H9 (cell line): ENCODE results near the gene FAM184A. TPM values are rescaled to one million over a fixed set of nuclear protein-coding genes. Genes with fewer than 3 reads are reported as not detected.

Source experiments
- DNase-seq: peaks from one replicate; pipeline ENCODE4 v3.0.0-alpha.2; 2017
- H2AFZ ChIP-seq: one replicate; pipeline ENCODE4 v1.6.1; 2013; ENCODE audit warnings: mild to moderate bottlenecking, low read length, control low read depth, moderate library complexity
- H2AK5ac ChIP-seq: 2 replicates; pipeline ENCODE4 v1.6.1; 2013; ENCODE audit warnings: low read length, control low read depth, mixed read lengths; ENCODE audit not compliant: insufficient read length
- H2BK120ac ChIP-seq: one replicate; pipeline ENCODE4 v1.6.1; 2013; ENCODE audit warnings: low read depth, mild to moderate bottlenecking, low read length, control low read depth, inconsistent platforms; ENCODE audit not compliant: poor library complexity, severe bottlenecking
- H2BK12ac ChIP-seq: 2 replicates; pipeline ENCODE4 v1.6.1; 2013; ENCODE audit warnings: low read length, control low read depth, mixed read lengths, low read depth; ENCODE audit not compliant: insufficient read length
- H2BK15ac ChIP-seq: 2 replicates; pipeline ENCODE4 v1.6.1; 2013; ENCODE audit warnings: low read depth, low read length, control low read depth
- H2BK20ac ChIP-seq: one replicate; pipeline ENCODE4 v1.6.1; 2013; ENCODE audit warnings: low read depth, mild to moderate bottlenecking, low read length, control low read depth, inconsistent platforms; ENCODE audit not compliant: poor library complexity, severe bottlenecking
- H2BK5ac ChIP-seq: 2 replicates; pipeline ENCODE4 v1.6.1; 2013; ENCODE audit warnings: low read length, control low read depth, mixed read lengths; ENCODE audit not compliant: insufficient read length
- H3K14ac ChIP-seq: 2 replicates; pipeline ENCODE4 v1.6.1; 2013; ENCODE audit warnings: low read length, control low read depth; ENCODE audit not compliant: insufficient read depth
- H3K18ac ChIP-seq: 2 replicates; pipeline ENCODE4 v1.6.1; 2013; ENCODE audit warnings: low read depth, mild to moderate bottlenecking, mixed read lengths, low read length, control low read depth; ENCODE audit not compliant: insufficient read length
- H3K23ac ChIP-seq: 2 replicates; pipeline ENCODE4 v1.6.1; 2013; ENCODE audit warnings: low read length, control low read depth, mixed read lengths, low read depth; ENCODE audit not compliant: insufficient read length
- H3K23me2 ChIP-seq: 2 replicates; pipeline ENCODE4 v1.6.1; 2013; ENCODE audit warnings: low read depth, mild to moderate bottlenecking, mixed read lengths, low read length, control low read depth; ENCODE audit not compliant: insufficient read length, poor library complexity, severe bottlenecking
- H3K27ac ChIP-seq: 2 replicates; pipeline ENCODE4 v1.5.1; 2013; ENCODE audit warnings: low read length, control low read depth, mixed read lengths, low read depth; ENCODE audit not compliant: insufficient read length
- H3K27me3 ChIP-seq: 2 replicates; pipeline ENCODE4 v1.6.1; 2013; ENCODE audit warnings: low read length, control low read depth, inconsistent platforms; ENCODE audit not compliant: insufficient read depth
- H3K4ac ChIP-seq: 2 replicates; pipeline ENCODE4 v1.6.1; 2013; ENCODE audit warnings: low read depth, mild to moderate bottlenecking, control low read depth, inconsistent platforms, low read length, moderate library complexity
- H3K4me1 ChIP-seq: 2 replicates; pipeline ENCODE4 v1.6.1; 2013; ENCODE audit warnings: low read length, control low read depth, inconsistent platforms; ENCODE audit not compliant: insufficient read depth
- H3K4me2 ChIP-seq: 2 replicates; pipeline ENCODE4 v1.6.1; 2013; ENCODE audit warnings: low read length, control low read depth, mixed read lengths; ENCODE audit not compliant: insufficient read length, insufficient read depth
- H3K56ac ChIP-seq: 2 replicates; pipeline ENCODE4 v1.6.1; 2013; ENCODE audit warnings: low read depth, mild to moderate bottlenecking, mixed read lengths, low read length, control low read depth; ENCODE audit not compliant: insufficient read length
- H3K79me1 ChIP-seq: 2 replicates; pipeline ENCODE4 v1.6.1; 2013; ENCODE audit warnings: low read depth, mild to moderate bottlenecking, moderate library complexity, low read length, control low read depth, inconsistent platforms; ENCODE audit not compliant: insufficient read depth, poor library complexity, severe bottlenecking
- H3K79me2 ChIP-seq: 2 replicates; pipeline ENCODE4 v1.6.1; 2013; ENCODE audit warnings: low read length, control low read depth, inconsistent platforms; ENCODE audit not compliant: insufficient read depth
- H3K9ac ChIP-seq: 2 replicates; pipeline ENCODE4 v1.6.1; 2013; ENCODE audit warnings: low read length, control low read depth, mixed read lengths; ENCODE audit not compliant: insufficient read length; ENCODE audit errors: extremely low read depth
- H3K9me3 ChIP-seq: one replicate; pipeline ENCODE4 v1.6.1; 2013; ENCODE audit warnings: low read depth, low read length, inconsistent platforms; ENCODE audit not compliant: control insufficient read depth
- H3T11ph ChIP-seq: one replicate; pipeline ENCODE4 v1.6.1; 2013; ENCODE audit warnings: mild to moderate bottlenecking, low read length, control low read depth, inconsistent platforms
- H4K20me1 ChIP-seq: one replicate; pipeline ENCODE4 v1.6.1; 2013; ENCODE audit not compliant: control insufficient read depth, insufficient read length, insufficient read depth
- H4K5ac ChIP-seq: 2 replicates; pipeline ENCODE4 v1.6.1; 2013; ENCODE audit warnings: low read depth, mild to moderate bottlenecking, mixed read lengths, low read length, control low read depth; ENCODE audit not compliant: insufficient read length
- H4K8ac ChIP-seq: replicated peaks from 2 replicates; pipeline ENCODE4 v1.6.1; 2013; ENCODE audit warnings: low read length, control low read depth, mixed read lengths, low read depth; ENCODE audit not compliant: insufficient read length
- H4K91ac ChIP-seq: 2 replicates; pipeline ENCODE4 v1.6.1; 2013; ENCODE audit warnings: low read depth, mild to moderate bottlenecking, moderate library complexity, mixed read lengths, low read length, control low read depth; ENCODE audit not compliant: insufficient read length
- H3K27ac Mint-ChIP-seq, 3 experiments: 2 replicates in 2 of 3; 3 replicates in 1 of 3; pipeline ENCODE4 v1.8.0; 2020 to 2021; ENCODE audit warnings: mixed read lengths in 3 of 3, mild to moderate bottlenecking in 1 of 3, moderate library complexity in 1 of 3
- H3K27me3 Mint-ChIP-seq: 2 replicates; pipeline ENCODE4 v1.8.0; 2021; ENCODE audit warnings: low read depth, mild to moderate bottlenecking, moderate library complexity, mixed read lengths
- H3K36me3 Mint-ChIP-seq, 3 experiments: 2 replicates in 2 of 3; 3 replicates in 1 of 3; pipeline ENCODE4 v1.8.0; 2020 to 2021; ENCODE audit warnings: low read depth in 3 of 3, mixed read lengths in 3 of 3; ENCODE audit not compliant: insufficient read depth in 1 of 3
- H3K4me1 Mint-ChIP-seq, 2 experiments: 2 replicates each; pipeline ENCODE4 v1.8.0; 2020; ENCODE audit warnings: mixed read lengths in 2 of 2
- H3K4me3 Mint-ChIP-seq, 2 experiments: 2 replicates in 1 of 2; 3 replicates in 1 of 2; pipeline ENCODE4 v1.8.0; 2020 to 2021; ENCODE audit warnings: mild to moderate bottlenecking in 2 of 2, mixed read lengths in 2 of 2, moderate library complexity in 1 of 2
- H3K9me3 Mint-ChIP-seq, 2 experiments: 2 replicates in 1 of 2; 3 replicates in 1 of 2; pipeline ENCODE4 v1.8.0; 2020; ENCODE audit warnings: mild to moderate bottlenecking in 2 of 2, mixed read lengths in 2 of 2, moderate library complexity in 1 of 2
- WGBS: extraction: QIAGEN DNeasy Blood & Tissue Kit; methylation state at CpG from one replicate; pipeline ENCODE4 v1.1.7; 2013; ENCODE audit warnings: missing lambda C conversion rate, low lambda C conversion rate, mixed read lengths; ENCODE audit not compliant: insufficient read length; ENCODE audit errors: extremely low coverage; 5-methylcytosine and 5-hydroxymethylcytosine counted together
- total RNA-seq: library from RNA; stranded (reverse); gene quantifications from 2 replicates; pipeline ENCODE4 v1.2.1, GENCODE V29; 2021
- TF ChIP-seq, protein P1 (sequence below): fragments of 200-600 bp; sonication (generic); conservative IDR thresholded peaks from 3 replicates; pipeline ENCODE4 v1.8.0; 2021; ENCODE audit warnings: antibody characterized with exemption, mild to moderate bottlenecking

Gene FAM184A
- total RNA-seq, 1 experiment from 2014 or later: 11.4 TPM

DNA sequence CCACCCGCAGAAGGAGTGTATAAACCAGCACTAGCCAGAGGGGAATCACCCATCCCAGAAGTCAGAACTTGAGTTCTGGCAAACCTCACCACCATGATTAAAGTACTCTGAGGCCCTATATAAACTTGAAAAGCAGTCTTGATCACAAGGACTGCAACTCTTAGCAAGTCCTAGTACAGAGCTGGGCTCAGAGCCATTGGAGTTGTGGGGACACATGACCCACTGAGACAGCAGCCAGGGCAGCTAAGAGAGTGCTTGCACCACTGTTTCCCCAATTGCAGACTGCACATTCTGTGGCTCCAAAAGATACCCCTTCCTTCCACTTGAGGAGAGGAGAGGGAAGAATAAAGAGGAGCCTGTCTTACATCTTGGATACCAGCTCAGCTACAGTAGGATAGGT lies 138.8 kb downstream of the FAM184A start:
- no peak overlapping the region for H3K4ac ChIP-seq
- peaks cover 30 to 69% (median 39%) of the 10 kb centered on the region in 3 experiments for H3K36me3 Mint-ChIP-seq
- no peak overlapping the region; a peak in 1 of 7 replicates for H3K27ac Mint-ChIP-seq
- H3K27me3 ChIP-seq: no peaks in the 10 kb centered on the region
- H3K4me1 ChIP-seq: no peaks in the 10 kb centered on the region
- H3K9ac ChIP-seq: no peak overlapping the region
- WGBS: no CpG with 5 or more reads among the region's 1 CpG
- H3K27ac ChIP-seq: no peak overlapping the region
- no peak overlapping the region for H2BK20ac ChIP-seq
- peaks cover 2% of the 10 kb centered on the region; the same call in 1 of the 2 replicates for H3K27me3 Mint-ChIP-seq
- H3K4me1 Mint-ChIP-seq: peaks cover 9% of the 10 kb centered on the region in 2 experiments
- H3K23ac ChIP-seq: no peak overlapping the region
- no peak overlapping the region for H3K4me3 Mint-ChIP-seq
- H4K5ac ChIP-seq: no peak overlapping the region
- no peak overlapping the region for H3T11ph ChIP-seq
- no peak overlapping the region for H3K56ac ChIP-seq
- H3K23me2 ChIP-seq: peaks cover 2% of the 10 kb centered on the region
- H3K14ac ChIP-seq: no peak overlapping the region
- no peak overlapping the region for H4K91ac ChIP-seq
- H2AFZ ChIP-seq: no peak overlapping the region
- no peaks in the 10 kb centered on the region for H3K79me1 ChIP-seq
- no peak overlapping the region for H2BK15ac ChIP-seq
- H3K9me3 Mint-ChIP-seq: peaks cover 41 to 47% of the 10 kb centered on the region in 2 experiments
- TF ChIP-seq, protein P1, sequence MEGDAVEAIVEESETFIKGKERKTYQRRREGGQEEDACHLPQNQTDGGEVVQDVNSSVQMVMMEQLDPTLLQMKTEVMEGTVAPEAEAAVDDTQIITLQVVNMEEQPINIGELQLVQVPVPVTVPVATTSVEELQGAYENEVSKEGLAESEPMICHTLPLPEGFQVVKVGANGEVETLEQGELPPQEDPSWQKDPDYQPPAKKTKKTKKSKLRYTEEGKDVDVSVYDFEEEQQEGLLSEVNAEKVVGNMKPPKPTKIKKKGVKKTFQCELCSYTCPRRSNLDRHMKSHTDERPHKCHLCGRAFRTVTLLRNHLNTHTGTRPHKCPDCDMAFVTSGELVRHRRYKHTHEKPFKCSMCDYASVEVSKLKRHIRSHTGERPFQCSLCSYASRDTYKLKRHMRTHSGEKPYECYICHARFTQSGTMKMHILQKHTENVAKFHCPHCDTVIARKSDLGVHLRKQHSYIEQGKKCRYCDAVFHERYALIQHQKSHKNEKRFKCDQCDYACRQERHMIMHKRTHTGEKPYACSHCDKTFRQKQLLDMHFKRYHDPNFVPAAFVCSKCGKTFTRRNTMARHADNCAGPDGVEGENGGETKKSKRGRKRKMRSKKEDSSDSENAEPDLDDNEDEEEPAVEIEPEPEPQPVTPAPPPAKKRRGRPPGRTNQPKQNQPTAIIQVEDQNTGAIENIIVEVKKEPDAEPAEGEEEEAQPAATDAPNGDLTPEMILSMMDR: no peak
- no peaks in the 10 kb centered on the region for H3K9me3 ChIP-seq
- H3K79me2 ChIP-seq: no peaks in the 10 kb centered on the region; the same call in 1 of the 2 replicates
- no peak overlapping the region for H2BK12ac ChIP-seq
- H2BK120ac ChIP-seq: no peak overlapping the region
- no peak overlapping the region for H3K18ac ChIP-seq
- H4K8ac ChIP-seq: no peak overlapping the region
- no peak overlapping the region for H3K4me2 ChIP-seq
- no peak overlapping the region for H2BK5ac ChIP-seq
- no peaks in the 10 kb centered on the region for H4K20me1 ChIP-seq
- DNase-seq: no peak
- no peak overlapping the region for H2AK5ac ChIP-seq
